Mucosa of stomach (tissue), 1 donor: ENCODE measurements around the gene LOXL4.

ENCODE experiments used
- H3K27me3 ChIP-seq: one replicate; pipeline ENCODE4 v1.7.0; 2013; ENCODE audit warnings: mild to moderate bottlenecking, low read length; ENCODE audit not compliant: control insufficient read depth, insufficient read depth
- H3K36me3 ChIP-seq: one replicate; pipeline ENCODE4 v1.7.0; 2013; ENCODE audit warnings: low read length; ENCODE audit not compliant: control insufficient read depth, insufficient read depth
- H3K4me1 ChIP-seq: one replicate; pipeline ENCODE4 v1.7.0; 2013; ENCODE audit warnings: mild to moderate bottlenecking, low read length; ENCODE audit not compliant: control insufficient read depth, insufficient read depth
- H3K4me3 ChIP-seq: one replicate; pipeline ENCODE4 v1.7.0; 2013; ENCODE audit warnings: low read length
- H3K9ac ChIP-seq: one replicate; pipeline ENCODE4 v1.7.0; 2013; ENCODE audit warnings: mild to moderate bottlenecking, low read length, moderate library complexity
- H3K9me3 ChIP-seq: one replicate; pipeline ENCODE4 v1.7.0; 2013; ENCODE audit warnings: mild to moderate bottlenecking, low read length, moderate library complexity; ENCODE audit not compliant: control insufficient read depth
- donor health status: Pancreatic carcinoma.

Gene LOXL4

GRCh38 chr10:98226508-98227144 lies 41.4 kb downstream of the LOXL4 start:
- Histone ChIP-seq H3K9me3 (no peaks in the 10 kb centered on the region), H3K27me3 (no peaks in the 10 kb centered on the region), H3K4me1 (no peaks in the 10 kb centered on the region), H3K9ac (no peak overlapping the region), H3K4me3 (no peak overlapping the region), H3K36me3 (peaks cover 6% of the 10 kb centered on the region)

GRCh38 chr10:98224996-98225395 lies 43.0 kb downstream of the LOXL4 start:
- H3K9me3 ChIP-seq, result no peaks in the 10 kb centered on the region
- peaks cover 6% of the 10 kb centered on the region for H3K36me3 ChIP-seq
- H3K4me3 ChIP-seq, result no peak overlapping the region
- no peaks in the 10 kb centered on the region for H3K27me3 ChIP-seq
- no peak overlapping the region for H3K9ac ChIP-seq
- no peaks in the 10 kb centered on the region for H3K4me1 ChIP-seq

GRCh38 chr10:98224509-98224908 lies 43.5 kb downstream of the LOXL4 start:
- H3K27me3 ChIP-seq, result no peaks in the 10 kb centered on the region
- H3K9me3 ChIP-seq, result no peaks in the 10 kb centered on the region
- peaks cover 6% of the 10 kb centered on the region for H3K36me3 ChIP-seq
- H3K4me3 ChIP-seq, result no peak overlapping the region
- no peaks in the 10 kb centered on the region for H3K4me1 ChIP-seq
- H3K9ac ChIP-seq, result no peak overlapping the region

- Histone ChIP-seq H3K27me3 (no peaks in the 10 kb centered on the region), H3K36me3 (peaks cover 6% of the 10 kb centered on the region), H3K4me1 (no peaks in the 10 kb centered on the region), H3K9me3 (no peaks in the 10 kb centered on the region), H3K4me3 (no peak overlapping the region), H3K9ac (no peak overlapping the region)
Observed at GRCh38 chr10:98223874-98224273, 44.1 kb downstream of the LOXL4 start.

- no peak overlapping the region for H3K4me3 ChIP-seq
- H3K9me3 ChIP-seq, result no peaks in the 10 kb centered on the region
- no peak overlapping the region for H3K9ac ChIP-seq
- H3K36me3 ChIP-seq, result no peaks in the 10 kb centered on the region
- no peaks in the 10 kb centered on the region for H3K4me1 ChIP-seq
- no peaks in the 10 kb centered on the region for H3K27me3 ChIP-seq
Observed at GRCh38 chr10:98217801-98218200, 50.2 kb downstream of the LOXL4 start.

- no peaks in the 10 kb centered on the region for H3K9me3 ChIP-seq
- no peak overlapping the region for H3K9ac ChIP-seq
- no peaks in the 10 kb centered on the region for H3K4me1 ChIP-seq
- no peak overlapping the region for H3K4me3 ChIP-seq
- H3K27me3 ChIP-seq, result no peaks in the 10 kb centered on the region
- H3K36me3 ChIP-seq, result no peaks in the 10 kb centered on the region
Observed at GRCh38 chr10:98215373-98215772, 52.6 kb downstream of the LOXL4 start.

GRCh38 chr10:98213740-98214139 lies 54.3 kb downstream of the LOXL4 start:
- Histone ChIP-seq H3K36me3 (peaks cover under 1% of the 10 kb centered on the region), H3K4me1 (no peaks in the 10 kb centered on the region), H3K4me3 (no peak overlapping the region), H3K27me3 (no peaks in the 10 kb centered on the region), H3K9me3 (no peaks in the 10 kb centered on the region), H3K9ac (no peak overlapping the region)

- Histone ChIP-seq H3K9me3 (no peaks in the 10 kb centered on the region), H3K27me3 (no peaks in the 10 kb centered on the region), H3K36me3 (peaks cover 8% of the 10 kb centered on the region), H3K4me1 (no peaks in the 10 kb centered on the region), H3K9ac (no peak overlapping the region), H3K4me3 (no peak overlapping the region)
Observed at GRCh38 chr10:98212196-98212595, 55.8 kb downstream of the LOXL4 start.

GRCh38 chr10:98209441-98209840 lies 58.6 kb downstream of the LOXL4 start:
- H3K9me3 ChIP-seq, result no peaks in the 10 kb centered on the region
- H3K4me3 ChIP-seq, result no peak overlapping the region
- no peaks in the 10 kb centered on the region for H3K4me1 ChIP-seq
- H3K36me3 ChIP-seq, result peaks cover 8% of the 10 kb centered on the region
- no peaks in the 10 kb centered on the region for H3K27me3 ChIP-seq
- no peak overlapping the region for H3K9ac ChIP-seq

- H3K4me1 ChIP-seq, result no peaks in the 10 kb centered on the region
- H3K4me3 ChIP-seq, result no peak overlapping the region
- peaks cover 8% of the 10 kb centered on the region for H3K36me3 ChIP-seq
- H3K27me3 ChIP-seq, result no peaks in the 10 kb centered on the region
- no peaks in the 10 kb centered on the region for H3K9me3 ChIP-seq
- H3K9ac ChIP-seq, result no peak overlapping the region
Observed at GRCh38 chr10:98208925-98209324, 59.1 kb downstream of the LOXL4 start.

- Histone ChIP-seq H3K36me3 (peaks cover 8% of the 10 kb centered on the region), H3K9me3 (no peaks in the 10 kb centered on the region), H3K4me3 (no peak overlapping the region), H3K27me3 (no peaks in the 10 kb centered on the region), H3K4me1 (no peaks in the 10 kb centered on the region), H3K9ac (no peak overlapping the region)
Observed at GRCh38 chr10:98205351-98205750, 62.6 kb downstream of the LOXL4 start.

GRCh38 chr10:98202378-98202777 lies 65.6 kb downstream of the LOXL4 start:
- no peaks in the 10 kb centered on the region for H3K36me3 ChIP-seq
- no peaks in the 10 kb centered on the region for H3K9me3 ChIP-seq
- no peaks in the 10 kb centered on the region for H3K27me3 ChIP-seq
- no peaks in the 10 kb centered on the region for H3K4me1 ChIP-seq
- no peak overlapping the region for H3K4me3 ChIP-seq
- no peak overlapping the region for H3K9ac ChIP-seq

- H3K9ac ChIP-seq, result no peak overlapping the region
- H3K27me3 ChIP-seq, result no peaks in the 10 kb centered on the region
- H3K36me3 ChIP-seq, result no peaks in the 10 kb centered on the region
- no peak overlapping the region for H3K4me3 ChIP-seq
- no peaks in the 10 kb centered on the region for H3K9me3 ChIP-seq
- no peaks in the 10 kb centered on the region for H3K4me1 ChIP-seq
Observed at GRCh38 chr10:98201760-98202159, 66.2 kb downstream of the LOXL4 start.
